HCT116 (cell line): Measurements from ENCODE around the gene SNCA. TPM values are rescaled to one million over a fixed set of nuclear protein-coding genes. Genes with fewer than 3 reads are reported as not detected.

Source experiments
- ATAC-seq: fragments of 200-7000 bp; cut with Tn5 transposase; 2 replicates; pipeline ENCODE4 v1.9.1; 2020; ENCODE audit warnings: mild to moderate bottlenecking, moderate library complexity
- BruUV-seq: library from RNA; stranded (reverse); fragments of 400-500 nt; replicated peaks from 2 replicates; lab custom pipeline; 2021; lab: Mats Ljungman, UMichigan
- CTCF ChIA-PET: fragments of 300-600 bp; sonication (Branson Sonifier 250); formaldehyde crosslinking; loops from one replicate; lab custom pipeline; 2021; ENCODE audit warnings: antibody characterized with exemption; lab: Charles Lee
- POLR2A ChIA-PET: fragments of 300-600, 350-600 bp; sonication (Branson Sonifier 250); formaldehyde crosslinking; loops from one replicate; lab custom pipeline; 2021; ENCODE audit warnings: antibody characterized with exemption; lab: Charles Lee
- RAD21 ChIA-PET, 2 experiments: fragments of 300-600 bp; sonication (Branson Sonifier 250); formaldehyde crosslinking; loops; one replicate each; lab custom pipeline; 2023; ENCODE audit warnings: low total read pairs in 2 of 2; ENCODE audit not compliant: uncharacterized antibody in 2 of 2, unreplicated experiment in 2 of 2, low non-redundant PET in 1 of 2; lab: Charles Lee
- DNase-seq: peaks from one replicate; pipeline ENCODE4 v3.0.0-alpha.2; 2010; ENCODE audit warnings: low read depth, low spot score
- H2AFZ ChIP-seq: fragments of 200-600 bp; shearing (Covaris generic), sonication (generic); 2 replicates; pipeline ENCODE4 v1.6.1; 2017; ENCODE audit warnings: low read depth, mixed run types, mixed read lengths, antibody characterized with exemption, low read length; ENCODE audit not compliant: poor library complexity, severe bottlenecking
- H3K27ac ChIP-seq: 2 replicates; pipeline ENCODE4 v1.5.1; 2012; ENCODE audit warnings: low read depth, low read length
- H3K27me3 ChIP-seq: fragments of 200-600 bp; sonication (generic); 2 replicates; pipeline ENCODE4 v1.6.1; 2016; ENCODE audit warnings: mixed run types, low read length, mixed read lengths; ENCODE audit not compliant: insufficient read depth
- H3K36me3 ChIP-seq, 2 experiments: fragments of 200-500 bp in 1 of 2; fragments of 200-600 bp in 1 of 2; sonication (Bioruptor generic) in 1 of 2; sonication (generic) in 1 of 2; 2 replicates each; pipeline versions ENCODE4 v1.5.1 to v1.6.1; 2014 to 2016; ENCODE audit warnings: low read length in 2 of 2, inconsistent platforms in 1 of 2, mixed read lengths in 1 of 2, mixed run types in 1 of 2; ENCODE audit not compliant: insufficient read depth in 2 of 2, control insufficient read depth in 1 of 2
- H3K4me1 ChIP-seq, 2 experiments: fragments of 200-600 bp in 1 of 2; sonication (generic) in 1 of 2; 2 replicates each; pipeline versions ENCODE4 v1.5.1 to v1.6.1; 2012 to 2017; ENCODE audit warnings: low read length in 2 of 2, inconsistent platforms in 1 of 2, mild to moderate bottlenecking in 1 of 2, mixed read lengths in 1 of 2, mixed run types in 1 of 2, moderate library complexity in 1 of 2; ENCODE audit not compliant: insufficient read depth in 2 of 2, control insufficient read depth in 1 of 2
- H3K4me2 ChIP-seq: fragments of 200-600 bp; sonication (generic); 2 replicates; pipeline ENCODE4 v1.6.1; 2017; ENCODE audit warnings: mixed run types, low read length, mixed read lengths
- H3K4me3 ChIP-seq, 2 experiments: fragments of 200-600 bp in 1 of 2; sonication (generic) in 1 of 2; replicated peaks in 1 of 2; 2 replicates each; pipeline ENCODE4 v1.5.1; 2011 to 2016; ENCODE audit warnings: low read length in 2 of 2, control low read depth in 1 of 2, low read depth in 1 of 2, mild to moderate bottlenecking in 1 of 2, mixed read lengths in 1 of 2, mixed run types in 1 of 2
- H3K79me2 ChIP-seq: fragments of 200-600 bp; sonication (generic); 2 replicates; pipeline ENCODE4 v1.6.1; 2017; ENCODE audit warnings: mild to moderate bottlenecking, mixed run types, low read length, moderate library complexity, mixed read lengths; ENCODE audit not compliant: insufficient read depth
- H3K9ac ChIP-seq: fragments of 200-600 bp; sonication (generic); 2 replicates; pipeline ENCODE4 v1.6.1; 2016; ENCODE audit warnings: low read length, mixed read lengths
- H3K9me2 ChIP-seq: fragments of 200-600 bp; sonication (generic), shearing (Covaris generic); 2 replicates; pipeline ENCODE4 v1.6.1; 2017; ENCODE audit warnings: mixed run types, mild to moderate bottlenecking, moderate library complexity; ENCODE audit not compliant: insufficient read depth
- H3K9me3 ChIP-seq, 2 experiments: fragments of 200-500 bp in 1 of 2; fragments of 200-600 bp in 1 of 2; sonication (Bioruptor generic) in 1 of 2; sonication (generic) in 1 of 2; 2 replicates each; pipeline ENCODE4 v1.6.1; 2014 to 2017; ENCODE audit warnings: low read length in 2 of 2, mixed read lengths in 2 of 2, inconsistent platforms in 1 of 2, low read depth in 1 of 2, mild to moderate bottlenecking in 1 of 2, mixed run types in 1 of 2, moderate library complexity in 1 of 2; ENCODE audit not compliant: control insufficient read depth in 1 of 2, insufficient read depth in 1 of 2
- H4K20me1 ChIP-seq: fragments of 200-600 bp; sonication (generic), shearing (Covaris generic); 2 replicates; pipeline ENCODE4 v1.6.1; 2017; ENCODE audit warnings: mixed run types, mild to moderate bottlenecking, moderate library complexity; ENCODE audit not compliant: insufficient read depth
- CBX3 ChIP-seq: IDR thresholded peaks from 2 replicates; pipeline ENCODE4 v1.6.1; 2012; ENCODE audit warnings: low read depth
- CEBPB ChIP-seq: IDR thresholded peaks from 2 replicates; pipeline ENCODE4 v1.6.1; 2012; ENCODE audit warnings: low read depth
- CTCF ChIP-seq, 3 experiments: fragments of 200-600 bp in 1 of 3; sonication (generic) in 1 of 3; IDR thresholded peaks in 2 of 3; conservative IDR thresholded peaks in 1 of 3; 2 replicates each; pipeline ENCODE4 v1.5.1; 2012 to 2017; ENCODE audit warnings: low read depth in 2 of 3, low read length in 2 of 3, antibody characterized with exemption in 1 of 3, borderline replicate concordance in 1 of 3, control low read depth in 1 of 3, mild to moderate bottlenecking in 1 of 3, mixed read lengths in 1 of 3, mixed run types in 1 of 3, moderate library complexity in 1 of 3; ENCODE audit not compliant: insufficient read depth in 1 of 3
- EGR1 ChIP-seq: IDR thresholded peaks from 2 replicates; pipeline ENCODE4 v1.6.1; 2012; ENCODE audit warnings: low read depth
- FOSL1 ChIP-seq: IDR thresholded peaks from 2 replicates; pipeline ENCODE4 v1.6.1; 2012; ENCODE audit warnings: low read depth
- JUND ChIP-seq: IDR thresholded peaks from 2 replicates; pipeline ENCODE4 v1.6.1; 2012
- MAX ChIP-seq: IDR thresholded peaks from 2 replicates; pipeline ENCODE4 v1.6.1; 2012
- POLR2A ChIP-seq: IDR thresholded peaks from 2 replicates; pipeline ENCODE4 v1.7.0; 2011; ENCODE audit warnings: borderline replicate concordance; ENCODE audit not compliant: insufficient read depth, insufficient read length; ENCODE audit errors: extremely low read depth
- RAD21 ChIP-seq: IDR thresholded peaks from 2 replicates; pipeline ENCODE4 v1.6.1; 2012; ENCODE audit warnings: low read depth, mild to moderate bottlenecking
- SIN3A ChIP-seq: IDR thresholded peaks from 2 replicates; pipeline ENCODE4 v1.6.1; 2012; ENCODE audit warnings: low read depth
- SP1 ChIP-seq: IDR thresholded peaks from 2 replicates; pipeline ENCODE4 v1.6.1; 2012; ENCODE audit warnings: low read depth
- SRF ChIP-seq: IDR thresholded peaks from 2 replicates; pipeline ENCODE4 v1.6.1; 2012; ENCODE audit warnings: low read depth
- TCF7L2 ChIP-seq: IDR thresholded peaks from 2 replicates; pipeline ENCODE4 v1.7.0; 2011; ENCODE audit warnings: borderline replicate concordance, inconsistent platforms; ENCODE audit not compliant: insufficient read depth, insufficient read length; ENCODE audit errors: extremely low read depth
- ZBTB33 ChIP-seq: IDR thresholded peaks from 2 replicates; pipeline ENCODE4 v1.6.1; 2011; ENCODE audit warnings: mild to moderate bottlenecking, low read length, moderate library complexity; ENCODE audit not compliant: insufficient replicate concordance; ENCODE audit errors: extremely low read depth
- ZNF274 ChIP-seq: fragments of 200-500 bp; sonication (Bioruptor generic); IDR thresholded peaks from 2 replicates; pipeline ENCODE4 v1.6.1; 2014; ENCODE audit warnings: mild to moderate bottlenecking, low read depth, low read length, inconsistent platforms
- intact Hi-C: fragments of 100-400 bp; cut with micrococcal nuclease; formaldehyde crosslinking; loops from 2 replicates; pipeline ENCODE4 v1.10.0; 2022
- total RNA-seq: library from RNA; stranded (reverse); gene quantifications from one replicate; pipeline ENCODE4 v1.2.1, GENCODE V29; 2021; ENCODE audit not compliant: unreplicated experiment

Gene SNCA
- total RNA-seq, 1 experiment from 2014 or later, result 1.0 TPM

GRCh38 chr4:89684536-89684935 is 152.4 kb downstream of the SNCA start:
- POLR2A ChIA-PET, result no interaction called here

More at GRCh38 chr4:89684536-89684935, 152.4 kb downstream of the SNCA start:
- Histone ChIP-seq H2AFZ (no peak overlapping the region), H3K4me2 (no peak overlapping the region), H3K27me3 (no peaks in the 10 kb centered on the region), H3K9ac (no peak overlapping the region), H3K4me1 (peaks cover 0 to 14% of the 10 kb centered on the region in 2 experiments; a peak in 2 of 4 replicates), H3K9me2 (no peaks in the 10 kb centered on the region), H3K79me2 (no peaks in the 10 kb centered on the region), H3K36me3 (no peaks in the 10 kb centered on the region), H3K9me3 (no peaks in the 10 kb centered on the region), H3K4me3 (no peak overlapping the region), H4K20me1 (no peaks in the 10 kb centered on the region), H3K27ac (no peak overlapping the region)
- DNase-seq, result no peak
- ChIA-PET RAD21 (no interaction called here), CTCF (no interaction called here)
- no peak for ATAC-seq
- BruUV-seq, result no TSS peak
- intact Hi-C loops, result no loop called here
- no peak for TF ChIP-seq ZNF274
- TF ChIP-seq ZBTB33, result no peak
- TF ChIP-seq FOSL1, result no peak
- TF ChIP-seq CBX3, result no peak
- no peak for TF ChIP-seq CEBPB
- TF ChIP-seq MAX, result no peak
- no peak for TF ChIP-seq SP1
- no peak for TF ChIP-seq RAD21
- TF ChIP-seq CTCF (IDR thresholded peaks at IDR 0.05 in 2 of 3, conservative IDR thresholded peaks at IDR 0.05 in 1 of 3; ENCODE audit: borderline replicate concordance in 1 of 3, insufficient read depth in 1 of 3, low read depth in 2 of 3, low read length in 2 of 3), result no peak
- TF ChIP-seq SRF, result no peak
- no peak for TF ChIP-seq EGR1
- TF ChIP-seq JUND, result no peak
- TF ChIP-seq TCF7L2, result no peak
- TF ChIP-seq POLR2A, result no peak
- no peak for TF ChIP-seq SIN3A
